Measurements from ENCODE around the gene PGD. TPM values are rescaled to one million over a fixed set of nuclear protein-coding genes. Genes with fewer than 3 reads are reported as not detected.

PGD gene
- polyA plus RNA-seq, 1 experiment = 78.3 TPM

DNA sequence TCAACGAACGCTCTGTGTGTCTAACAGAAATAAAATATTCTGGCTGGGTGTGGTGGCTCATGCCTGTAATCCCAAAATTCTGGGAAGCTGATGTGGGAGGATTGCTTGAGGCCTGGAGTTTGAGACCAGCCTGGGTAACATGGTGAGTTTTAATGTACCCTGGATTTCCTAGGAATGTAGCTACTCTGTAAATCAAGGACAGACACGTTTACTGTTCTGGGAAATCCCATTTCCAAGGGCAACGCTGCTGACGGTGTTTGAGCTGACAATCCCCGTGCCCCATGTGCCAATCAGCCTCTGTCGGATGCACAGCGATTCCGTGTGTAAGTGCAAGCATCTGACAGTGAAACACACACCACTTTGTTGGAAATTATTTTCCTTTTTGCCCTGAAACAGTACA, 59.0 kb downstream of the PGD start:
- DNase-seq (ENCODE audit: low read depth) = no peak
- Histone ChIP-seq H3K36me3 (ENCODE audit: control insufficient read depth, insufficient read depth, low read length) (peaks cover 6% of the 10 kb centered on the region; the same call in 1 of the 2 replicates), H3K4me3 (ENCODE audit: low read depth, low read length) (no peak overlapping the region), H3K27me3 (ENCODE audit: control insufficient read depth, insufficient read depth, low read length) (no peaks in the 10 kb centered on the region)
- ChIA-PET POLR2A (no interaction called here), CTCF (interaction anchor here (0.8 kb wide), 1 partner anchor 36 kb away, joined by 4 read pairs; no protein-coding TSS in a partner anchor)
- TF ChIP-seq, protein P1, sequence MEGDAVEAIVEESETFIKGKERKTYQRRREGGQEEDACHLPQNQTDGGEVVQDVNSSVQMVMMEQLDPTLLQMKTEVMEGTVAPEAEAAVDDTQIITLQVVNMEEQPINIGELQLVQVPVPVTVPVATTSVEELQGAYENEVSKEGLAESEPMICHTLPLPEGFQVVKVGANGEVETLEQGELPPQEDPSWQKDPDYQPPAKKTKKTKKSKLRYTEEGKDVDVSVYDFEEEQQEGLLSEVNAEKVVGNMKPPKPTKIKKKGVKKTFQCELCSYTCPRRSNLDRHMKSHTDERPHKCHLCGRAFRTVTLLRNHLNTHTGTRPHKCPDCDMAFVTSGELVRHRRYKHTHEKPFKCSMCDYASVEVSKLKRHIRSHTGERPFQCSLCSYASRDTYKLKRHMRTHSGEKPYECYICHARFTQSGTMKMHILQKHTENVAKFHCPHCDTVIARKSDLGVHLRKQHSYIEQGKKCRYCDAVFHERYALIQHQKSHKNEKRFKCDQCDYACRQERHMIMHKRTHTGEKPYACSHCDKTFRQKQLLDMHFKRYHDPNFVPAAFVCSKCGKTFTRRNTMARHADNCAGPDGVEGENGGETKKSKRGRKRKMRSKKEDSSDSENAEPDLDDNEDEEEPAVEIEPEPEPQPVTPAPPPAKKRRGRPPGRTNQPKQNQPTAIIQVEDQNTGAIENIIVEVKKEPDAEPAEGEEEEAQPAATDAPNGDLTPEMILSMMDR (IDR thresholded peaks at IDR 0.05; ENCODE audit: insufficient read depth, low read depth, low read length) = no peak

DNA sequence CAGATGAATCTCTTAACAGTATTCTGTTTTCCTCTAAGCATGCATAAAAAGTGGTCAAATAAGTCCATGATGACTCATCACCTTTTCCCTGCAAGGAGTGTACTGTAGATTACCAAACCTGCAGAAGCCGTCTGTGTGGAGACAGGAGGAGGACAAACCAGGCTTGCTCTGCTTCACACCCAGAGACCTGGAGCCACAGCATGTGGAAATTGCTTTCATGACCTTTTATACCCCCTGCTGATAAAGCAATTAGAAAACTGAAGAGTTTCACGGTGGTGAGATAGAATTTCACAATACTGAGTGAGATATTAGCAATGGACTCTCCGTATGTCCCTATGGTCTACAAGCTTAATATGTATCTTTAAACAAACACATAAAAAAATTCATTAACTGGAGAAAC, 60.3 kb downstream of the PGD start:
- peaks cover 10% of the 10 kb centered on the region; the same call in 1 of the 2 replicates for H3K36me3 ChIP-seq (ENCODE audit: control insufficient read depth, insufficient read depth, low read length)
- ChIA-PET CTCF (interaction anchor here (0.6 to 0.7 kb wide), 2 partner anchors 9 to 603 kb away, joined by 3 to 4 read pairs; no protein-coding TSS in a partner anchor), POLR2A (no interaction called here)
- TF ChIP-seq, protein P1 (IDR thresholded peaks at IDR 0.05; ENCODE audit: insufficient read depth, low read depth, low read length) = no peak
- peak; percentile 46 for DNase-seq (ENCODE audit: low read depth)
- no peaks in the 10 kb centered on the region for H3K27me3 ChIP-seq (ENCODE audit: control insufficient read depth, insufficient read depth, low read length)
- H3K4me3 ChIP-seq (ENCODE audit: low read depth, low read length) = no peak overlapping the region

DNA sequence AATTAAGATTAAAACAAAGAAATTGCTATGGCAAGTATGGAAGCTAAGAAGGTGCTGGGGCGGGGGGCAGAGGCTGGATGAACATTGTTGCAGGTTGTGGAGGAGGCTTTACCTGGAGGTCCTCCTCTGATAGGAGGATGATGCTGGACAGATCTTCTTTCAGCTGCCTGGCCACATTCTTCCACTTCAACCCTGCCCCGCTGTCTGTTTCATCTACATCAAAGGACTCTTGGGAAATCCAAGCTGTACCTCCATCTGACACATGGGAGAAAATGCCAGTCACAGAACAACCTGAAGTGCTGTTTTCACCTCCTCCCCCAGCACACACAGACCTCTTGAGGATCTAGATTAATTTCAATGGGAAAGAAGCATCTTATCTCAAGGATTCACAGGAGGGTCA, 68.2 kb downstream of the PGD start:
- ChIA-PET CTCF (interaction anchor here (0.6 to 0.8 kb wide), 2 partner anchors 28 to 57 kb away, joined by 4 read pairs; no protein-coding TSS in a partner anchor), POLR2A (no interaction called here)
- TF ChIP-seq, protein P1 (IDR thresholded peaks at IDR 0.05; ENCODE audit: insufficient read depth, low read depth, low read length) = no peak

DNA sequence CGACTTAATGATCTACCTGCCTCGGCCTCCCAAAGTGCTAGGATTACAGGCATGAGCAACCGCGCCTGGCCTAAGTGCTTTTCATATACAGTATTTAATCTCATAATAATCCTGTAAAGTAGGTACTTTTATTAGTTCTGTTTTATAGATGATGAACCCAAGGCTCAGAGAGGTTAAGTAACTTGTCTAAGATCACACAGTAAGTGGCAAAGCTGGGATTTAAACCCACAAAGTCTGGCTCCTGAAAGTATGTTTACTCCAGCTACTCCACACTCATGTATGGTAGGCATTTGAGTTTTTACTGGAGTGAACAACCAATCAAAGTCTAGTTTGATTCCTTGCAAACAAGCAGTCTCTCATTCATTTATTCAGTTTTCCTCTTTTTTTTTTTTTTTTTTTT, 71.2 kb downstream of the PGD start:
- H3K36me3 ChIP-seq (ENCODE audit: control insufficient read depth, insufficient read depth, low read length) = peaks cover 5% of the 10 kb centered on the region; the same call in 1 of the 2 replicates
- no peak overlapping the region for H3K4me3 ChIP-seq (ENCODE audit: low read depth, low read length)
- no peaks in the 10 kb centered on the region for H3K27me3 ChIP-seq (ENCODE audit: control insufficient read depth, insufficient read depth, low read length)
- no peak for DNase-seq (ENCODE audit: low read depth)
- ChIA-PET CTCF (interaction anchor here (1.1 kb wide), 1 partner anchor 40 kb away, joined by 4 read pairs; the partner anchor contains the start of gene CENPS), POLR2A (no interaction called here)
- TF ChIP-seq, protein P1 (IDR thresholded peaks at IDR 0.05; ENCODE audit: insufficient read depth, low read depth, low read length) = no peak

More for the DNA sequence above, 68.2 kb downstream of the PGD start:
- Histone ChIP-seq H3K36me3 (ENCODE audit: control insufficient read depth, insufficient read depth, low read length) (peaks cover 13% of the 10 kb centered on the region), H3K4me3 (ENCODE audit: low read depth, low read length) (no peak overlapping the region), H3K27me3 (ENCODE audit: control insufficient read depth, insufficient read depth, low read length) (no peaks in the 10 kb centered on the region)
- DNase-seq (ENCODE audit: low read depth) = no peak

Other genes starting within 250 kb of the PGD start
- gene KIF1B, start 188.5 kb upstream of the PGD start, polyA plus RNA-seq (2011; rRNA removed) = 11.8 and 15.7 TPM in 2 replicates
- 8.5 and 9.6 TPM in 2 replicates for gene CENPS, start 31.4 kb downstream of the PGD start, polyA plus RNA-seq (2011; rRNA removed)
- gene CORT, start 51.0 kb downstream of the PGD start, polyA plus RNA-seq (2011; rRNA removed) = 0.12 TPM in 1 of 2 replicates, not detected in the other
- 33.2 and 33.8 TPM in 2 replicates for gene DFFA, start 73.5 kb downstream of the PGD start, polyA plus RNA-seq (2011; rRNA removed)
- 3.3 and 10.1 TPM in 2 replicates for gene PEX14, start 75.9 kb downstream of the PGD start, polyA plus RNA-seq (2011; rRNA removed)

Measured in BJ (cell line).